IMR-90 (cell line): ENCODE measurements around the gene BCL2L15. TPM values are rescaled to one million over a fixed set of nuclear protein-coding genes. Genes with fewer than 3 reads are reported as not detected.

Experiments used
- ATAC-seq: fragments of 200-7000 bp; cut with Tn5 transposase; 2 replicates; pipeline ENCODE4 v1.9.1; 2020; ENCODE audit warnings: low read depth, mild to moderate bottlenecking, moderate library complexity
- BruUV-seq: library from RNA; stranded (reverse); fragments of 400-500 nt; replicated peaks from 2 replicates; lab custom pipeline; 2021; lab: Mats Ljungman, UMichigan
- CTCF ChIA-PET: fragments of 300-600 bp; formaldehyde crosslinking; extraction: SDS; loops from one replicate; lab custom pipeline; 2021; ENCODE audit warnings: antibody characterized with exemption; lab: Yijun Ruan, JAX
- POLR2A ChIA-PET: fragments of 300-600 bp; sonication (Branson Sonifier 250); formaldehyde crosslinking; loops from one replicate; lab custom pipeline; 2022; ENCODE audit warnings: antibody characterized with exemption; ENCODE audit not compliant: unreplicated experiment; lab: Charles Lee
- DNase-seq: peaks from one replicate; pipeline ENCODE4 v3.0.0; 2013
- H2AFZ ChIP-seq: replicated peaks from 2 replicates; pipeline ENCODE3; 2013; ENCODE audit warnings: low read length, mild to moderate bottlenecking; ENCODE audit not compliant: poor library complexity
- H2AK5ac ChIP-seq: 2 replicates; pipeline ENCODE4 v1.6.1; 2013; ENCODE audit warnings: low read depth, low read length, inconsistent platforms
- H2AK9ac ChIP-seq: replicated peaks from 2 replicates; pipeline ENCODE3; 2013; ENCODE audit warnings: mild to moderate bottlenecking, low read depth, low read length, moderate library complexity; ENCODE audit not compliant: poor library complexity
- H2BK120ac ChIP-seq: 2 replicates; pipeline ENCODE4 v1.6.1; 2013; ENCODE audit warnings: low read depth, low read length, inconsistent platforms
- H2BK15ac ChIP-seq: 3 replicates; pipeline ENCODE4 v1.6.1; 2013; ENCODE audit warnings: low read depth, low read length, inconsistent platforms
- H2BK20ac ChIP-seq: 2 replicates; pipeline ENCODE4 v1.6.1; 2013; ENCODE audit warnings: low read depth, mild to moderate bottlenecking, inconsistent platforms, low read length, moderate library complexity
- H2BK5ac ChIP-seq: 2 replicates; pipeline ENCODE4 v1.6.1; 2013; ENCODE audit warnings: mild to moderate bottlenecking, low read depth, low read length, inconsistent platforms; ENCODE audit not compliant: poor library complexity, severe bottlenecking
- H3K14ac ChIP-seq: replicated peaks from 2 replicates; pipeline ENCODE4 v1.6.1; 2013; ENCODE audit warnings: low read depth, low read length, inconsistent platforms
- H3K18ac ChIP-seq: 2 replicates; pipeline ENCODE4 v1.6.1; 2013; ENCODE audit warnings: low read depth, low read length, control low read depth
- H3K23ac ChIP-seq: 2 replicates; pipeline ENCODE4 v1.6.1; 2013; ENCODE audit warnings: low read depth, low read length, inconsistent platforms
- H3K27ac ChIP-seq: 2 replicates; pipeline ENCODE4 v1.5.1; 2013; ENCODE audit warnings: mild to moderate bottlenecking, control low read depth, low read length; ENCODE audit not compliant: insufficient read depth
- H3K27me3 ChIP-seq: 2 replicates; pipeline ENCODE4 v1.6.1; 2013; ENCODE audit warnings: low read length; ENCODE audit not compliant: control insufficient read depth, insufficient read depth
- H3K36me3 ChIP-seq: 2 replicates; pipeline ENCODE4 v1.6.1; 2013; ENCODE audit warnings: low read length, mixed read lengths; ENCODE audit not compliant: control insufficient read depth, insufficient read depth
- H3K4ac ChIP-seq: 2 replicates; pipeline ENCODE4 v1.6.1; 2013; ENCODE audit warnings: low read depth, low read length, inconsistent platforms
- H3K4me1 ChIP-seq: 2 replicates; pipeline ENCODE4 v1.6.1; 2013; ENCODE audit warnings: low read length, mixed read lengths; ENCODE audit not compliant: control insufficient read depth, insufficient read depth
- H3K4me2 ChIP-seq: 2 replicates; pipeline ENCODE4 v1.6.1; 2013; ENCODE audit warnings: low read depth, mild to moderate bottlenecking, control low read depth, low read length, moderate library complexity
- H3K4me3 ChIP-seq: 2 replicates; pipeline ENCODE4 v1.5.1; 2013; ENCODE audit warnings: low read depth, mild to moderate bottlenecking, control low read depth, low read length, moderate library complexity; ENCODE audit not compliant: insufficient read depth
- H3K56ac ChIP-seq: 2 replicates; pipeline ENCODE4 v1.6.1; 2013; ENCODE audit warnings: low read length, inconsistent platforms; ENCODE audit not compliant: insufficient read depth; ENCODE audit errors: extremely low read depth
- H3K79me1 ChIP-seq, 2 experiments: 2 replicates each; pipeline ENCODE4 v1.6.1; 2013; ENCODE audit warnings: low read length in 2 of 2, inconsistent platforms in 1 of 2, low read depth in 1 of 2
- H3K9ac ChIP-seq: 2 replicates; pipeline ENCODE4 v1.6.1; 2013; ENCODE audit warnings: low read depth, low read length, control low read depth
- H3K9me1 ChIP-seq: 2 replicates; pipeline ENCODE4 v1.6.1; 2013; ENCODE audit warnings: low read length, inconsistent platforms; ENCODE audit not compliant: insufficient read depth
- H3K9me3 ChIP-seq: 2 replicates; pipeline ENCODE4 v1.6.1; 2013; ENCODE audit warnings: low read length; ENCODE audit not compliant: control insufficient read depth, insufficient read depth
- H4K20me1 ChIP-seq: 2 replicates; pipeline ENCODE4 v1.6.1; 2013; ENCODE audit warnings: low read length, inconsistent platforms; ENCODE audit not compliant: insufficient read depth
- H4K5ac ChIP-seq: 2 replicates; pipeline ENCODE4 v1.6.1; 2013; ENCODE audit warnings: mild to moderate bottlenecking, low read depth, low read length, control low read depth
- H4K8ac ChIP-seq, 2 experiments: 2 replicates each; pipeline ENCODE4 v1.6.1; 2013; ENCODE audit warnings: low read depth in 2 of 2, low read length in 2 of 2, control low read depth in 1 of 2, inconsistent platforms in 1 of 2
- H4K91ac ChIP-seq: 2 replicates; pipeline ENCODE4 v1.6.1; 2013; ENCODE audit warnings: low read depth, low read length, inconsistent platforms; ENCODE audit not compliant: insufficient read depth
- CEBPB ChIP-seq: IDR thresholded peaks from 2 replicates; pipeline ENCODE4 v1.6.1; 2012; ENCODE audit warnings: low read depth, low read length, improper control_type of control experiment
- CTCF ChIP-seq: conservative IDR thresholded peaks from 2 replicates; pipeline ENCODE4 v1.5.1; 2012; ENCODE audit warnings: mild to moderate bottlenecking, low read depth, low read length, improper control_type of control experiment
- FOS ChIP-seq: fragments of 150-350 bp; IDR thresholded peaks from 2 replicates; pipeline ENCODE4 v1.6.1; 2016; ENCODE audit warnings: low read depth, low read length
- MAFK ChIP-seq: IDR thresholded peaks from 2 replicates; pipeline ENCODE4 v1.6.1; 2012; ENCODE audit warnings: low read depth, low read length, improper control_type of control experiment
- MAZ ChIP-seq: IDR thresholded peaks from 2 replicates; pipeline ENCODE4 v1.6.1; 2012; ENCODE audit warnings: low read depth, mild to moderate bottlenecking, low read length, improper control_type of control experiment, moderate library complexity, borderline replicate concordance
- POLR2A ChIP-seq: IDR thresholded peaks from 2 replicates; pipeline ENCODE4 v1.6.1; 2012; ENCODE audit warnings: mild to moderate bottlenecking, low read depth, low read length
- RAD21 ChIP-seq: IDR thresholded peaks from 2 replicates; pipeline ENCODE4 v1.6.1; 2012; ENCODE audit warnings: low read length, improper control_type of control experiment
- RCOR1 ChIP-seq: IDR thresholded peaks from 2 replicates; pipeline ENCODE4 v1.6.1; 2012; ENCODE audit warnings: mild to moderate bottlenecking, low read length, improper control_type of control experiment; ENCODE audit not compliant: insufficient replicate concordance
- RFX5 ChIP-seq: IDR thresholded peaks from 2 replicates; pipeline ENCODE4 v1.8.0; 2012; ENCODE audit warnings: low read depth, mild to moderate bottlenecking, low read length, moderate library complexity
- WGBS, 2 experiments: methylation state at CpG; one replicate each; pipeline versions ENCODE4 v1.1.5 to v1.1.7; 2013; ENCODE audit warnings: missing lambda C conversion rate in 2 of 2; ENCODE audit not compliant: insufficient read length in 1 of 2; ENCODE audit errors: extremely low coverage in 2 of 2; 5-methylcytosine and 5-hydroxymethylcytosine counted together
- dilution Hi-C: fragments of 300-500 bp; cut with HindIII; formaldehyde crosslinking; loops from one replicate; pipeline ENCODE4 v1.14.3; 2018; ENCODE audit warnings: low sequenced_read_pairs; ENCODE audit not compliant: unreplicated experiment
- in situ Hi-C: fragments of 300-500 bp; cut with MboI; formaldehyde crosslinking; loops from 3 replicates; pipeline ENCODE4 v1.14.3; 2019; ENCODE audit warnings: low sequenced_read_pairs, inconsistent platforms, mixed read lengths
- intact Hi-C: fragments of 100-400 bp; cut with micrococcal nuclease; formaldehyde crosslinking; loops from 2 replicates; pipeline ENCODE4 v1.10.0; 2022
- polyA plus RNA-seq, 3 experiments: library from polyadenylated mRNA; depleted of rRNA; stranded (reverse); fragments of >200 nt; gene quantifications; 2 replicates each; pipeline ENCODE4 v1.2.3, GENCODE V29; 2012; ENCODE audit warnings: low replicate concordance in 1 of 3
- total RNA-seq: library from RNA; depleted of rRNA; stranded (reverse); fragments of >200 nt; gene quantifications from 2 replicates; pipeline ENCODE4 v1.2.3, GENCODE V29; 2012; rRNA removed

BCL2L15 gene
- total and polyA plus RNA-seq, 2 of the 4 experiments (the other 2 are of a cell fraction), result under 0.01 to 0.15 TPM

- Histone ChIP-seq H2AK9ac (no peak overlapping the region), H4K5ac (no peak overlapping the region), H3K27me3 (no peaks in the 10 kb centered on the region), H2BK20ac (no peak overlapping the region), H3K36me3 (no peaks in the 10 kb centered on the region), H4K91ac (no peak overlapping the region), H2BK120ac (no peak overlapping the region), H3K23ac (no peak overlapping the region), H3K4me2 (no peak overlapping the region), H3K4me1 (no peaks in the 10 kb centered on the region), H3K4ac (no peak overlapping the region), H2BK5ac (no peak overlapping the region), H4K8ac (no peak overlapping the region), H3K9me3 (no peaks in the 10 kb centered on the region), H3K9me1 (no peaks in the 10 kb centered on the region), H3K56ac (no peak overlapping the region), H3K27ac (no peak overlapping the region), H3K14ac (no peak overlapping the region), H3K9ac (no peak overlapping the region), H3K4me3 (no peak overlapping the region), H2BK15ac (no peak overlapping the region), H2AFZ (no peak overlapping the region), H4K20me1 (no peaks in the 10 kb centered on the region), H3K18ac (no peak overlapping the region), H3K79me1 (no peaks in the 10 kb centered on the region), H2AK5ac (no peak overlapping the region)
- dilution Hi-C loops (no loop called here), in situ Hi-C loops (loop anchor here (5.0 to 10.0 kb wide), 2 partner anchors 68 to 130 kb away; partner anchors contain the start of gene AP4B1), intact Hi-C loops (loop anchor here (1.0 to 5.0 kb wide), 5 partner anchors 71 to 448 kb away; partner anchors contain the start of gene DCLRE1B)
- BruUV-seq, result no TSS peak
- no CpG with 5 or more reads among the region's 2 CpGs for WGBS, 2 experiments
- ChIA-PET CTCF (interaction anchor here (0.5 to 2.3 kb wide), 4 partner anchors 86 to 136 kb away, joined by 3 to 10 read pairs (median 6); no protein-coding TSS in a partner anchor), POLR2A (interaction anchor here (0.6 kb wide), 1 partner anchor 75 kb away, joined by 3 read pairs; the partner anchor contains the start of gene PHTF1)
- ATAC-seq (no peak), DNase-seq (no peak)
- TF ChIP-seq CEBPB (no peak), FOS (no peak), RFX5 (no peak), MAFK (no peak), POLR2A (no peak), RAD21 (no peak), RCOR1 (no peak), MAZ (no peak), CTCF (no peak)
Observed at GRCh38 chr1:113834716-113835115, 52.7 kb downstream of the BCL2L15 start.

Other genes starting within 250 kb of the BCL2L15 start
- gene PHTF1, start 128.1 kb downstream of the BCL2L15 start, total RNA-seq, result 13.3 and 20.6 TPM in 2 replicates
- gene PHTF1, start 128.1 kb downstream of the BCL2L15 start, polyA plus RNA-seq (2012; rRNA removed), result 7.6 and 9.6 TPM in 2 replicates
- 11.7 and 12.8 TPM in 2 replicates for gene RSBN1, start 75.1 kb downstream of the BCL2L15 start, total RNA-seq
- gene RSBN1, start 75.1 kb downstream of the BCL2L15 start, polyA plus RNA-seq (2012; rRNA removed), result 4.6 and 5.3 TPM in 2 replicates
- 0.18 and 0.28 TPM in 2 replicates for gene PTPN22, start 15.9 kb downstream of the BCL2L15 start, total RNA-seq
- gene PTPN22, start 15.9 kb downstream of the BCL2L15 start, polyA plus RNA-seq (2012; rRNA removed), result 0.07 and 0.14 TPM in 2 replicates
- gene AP4B1, start 17.2 kb upstream of the BCL2L15 start, total RNA-seq, result 16.7 and 18.1 TPM in 2 replicates
- 11.7 and 15.6 TPM in 2 replicates for gene AP4B1, start 17.2 kb upstream of the BCL2L15 start, polyA plus RNA-seq (2012; rRNA removed)
- gene DCLRE1B, start 17.7 kb upstream of the BCL2L15 start, total RNA-seq, result 6.1 TPM in 2 replicates
- 4.4 and 4.9 TPM in 2 replicates for gene DCLRE1B, start 17.7 kb upstream of the BCL2L15 start, polyA plus RNA-seq (2012; rRNA removed)
- gene HIPK1, start 41.7 kb upstream of the BCL2L15 start, total RNA-seq, result 25.3 and 33.9 TPM in 2 replicates
- 15.1 and 15.3 TPM in 2 replicates for gene HIPK1, start 41.7 kb upstream of the BCL2L15 start, polyA plus RNA-seq (2012; rRNA removed)
- 37.8 and 40.9 TPM in 2 replicates for gene OLFML3, start 91.9 kb upstream of the BCL2L15 start, total RNA-seq
- 66.6 and 71.3 TPM in 2 replicates for gene OLFML3, start 91.9 kb upstream of the BCL2L15 start, polyA plus RNA-seq (2012; rRNA removed)